Activated CD4-positive, alpha-beta T cell treated with anti-CD3 and anti-CD28 coated beads for 48 hours (primary cell): Measurements from ENCODE around the gene RHOB.
"Not testable (repeated sequence)": the region's sequence is repeated elsewhere in the genome, so short reads cannot be mapped to it uniquely, and the experiment has no call there.

Source experiments
- DNase-seq: peaks from one replicate; pipeline ENCODE4 v3.0.0-alpha.2; 2020

Gene RHOB

GRCh38 chr2:20479835-20480234, 33.0 kb downstream of the RHOB start:
- no peak for DNase-seq

GRCh38 chr2:20480913-20481312, 34.0 kb downstream of the RHOB start:
- no peak for DNase-seq

- DNase-seq, result no peak
Measured at GRCh38 chr2:20481798-20482405, 35.0 kb downstream of the RHOB start.

DNA sequence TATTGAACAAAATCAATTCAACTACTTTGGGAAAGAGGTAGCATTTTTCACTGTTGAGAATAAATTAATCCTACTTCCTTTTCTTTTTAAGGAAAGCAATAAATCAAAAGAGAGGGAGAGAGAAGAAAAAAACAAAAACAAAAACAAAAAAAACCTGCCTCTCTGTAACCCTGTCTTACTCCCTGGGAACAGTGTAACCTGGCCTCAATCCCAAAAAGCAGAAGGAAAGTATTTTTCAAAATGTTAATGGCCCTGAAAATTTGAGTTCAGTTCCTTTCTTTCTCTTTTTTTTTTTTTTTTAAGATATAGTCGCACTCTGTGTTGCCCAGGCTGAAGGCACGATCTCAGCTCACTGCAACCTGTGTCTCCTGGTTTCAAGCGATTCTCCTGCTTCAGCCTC, 35.9 kb downstream of the RHOB start:
- no peak for DNase-seq

GRCh38 chr2:20483194-20483895, 36.5 kb downstream of the RHOB start:
- no peak for DNase-seq

DNA sequence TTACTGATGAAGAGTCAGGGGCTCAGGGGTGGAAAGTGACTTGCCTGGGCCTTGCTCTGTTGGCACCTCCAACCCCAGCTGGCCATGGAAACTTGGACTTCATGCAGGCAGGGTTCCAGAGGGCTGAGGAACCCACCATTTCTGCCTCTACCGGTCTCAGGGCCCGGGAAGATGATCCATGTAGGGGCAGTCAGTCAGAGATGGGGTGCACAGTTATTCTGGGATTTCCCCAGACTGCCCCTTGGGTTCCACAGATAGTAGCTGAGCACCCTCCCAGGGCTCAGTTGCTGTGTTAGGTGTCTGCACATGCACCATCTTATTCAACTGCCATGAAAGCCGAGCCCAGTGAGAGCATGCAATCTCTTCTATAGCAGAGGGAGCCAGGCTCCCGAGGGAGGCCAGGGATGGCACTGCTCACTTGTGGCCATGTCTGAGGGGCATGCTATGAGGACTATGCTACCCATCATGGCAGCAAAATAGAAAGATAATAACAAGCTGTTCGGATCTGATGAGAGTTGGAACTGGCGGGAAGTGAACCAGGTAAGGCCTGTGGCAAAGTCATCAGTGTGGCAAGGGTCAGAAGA, 37.3 kb downstream of the RHOB start:
- no peak for DNase-seq

DNA sequence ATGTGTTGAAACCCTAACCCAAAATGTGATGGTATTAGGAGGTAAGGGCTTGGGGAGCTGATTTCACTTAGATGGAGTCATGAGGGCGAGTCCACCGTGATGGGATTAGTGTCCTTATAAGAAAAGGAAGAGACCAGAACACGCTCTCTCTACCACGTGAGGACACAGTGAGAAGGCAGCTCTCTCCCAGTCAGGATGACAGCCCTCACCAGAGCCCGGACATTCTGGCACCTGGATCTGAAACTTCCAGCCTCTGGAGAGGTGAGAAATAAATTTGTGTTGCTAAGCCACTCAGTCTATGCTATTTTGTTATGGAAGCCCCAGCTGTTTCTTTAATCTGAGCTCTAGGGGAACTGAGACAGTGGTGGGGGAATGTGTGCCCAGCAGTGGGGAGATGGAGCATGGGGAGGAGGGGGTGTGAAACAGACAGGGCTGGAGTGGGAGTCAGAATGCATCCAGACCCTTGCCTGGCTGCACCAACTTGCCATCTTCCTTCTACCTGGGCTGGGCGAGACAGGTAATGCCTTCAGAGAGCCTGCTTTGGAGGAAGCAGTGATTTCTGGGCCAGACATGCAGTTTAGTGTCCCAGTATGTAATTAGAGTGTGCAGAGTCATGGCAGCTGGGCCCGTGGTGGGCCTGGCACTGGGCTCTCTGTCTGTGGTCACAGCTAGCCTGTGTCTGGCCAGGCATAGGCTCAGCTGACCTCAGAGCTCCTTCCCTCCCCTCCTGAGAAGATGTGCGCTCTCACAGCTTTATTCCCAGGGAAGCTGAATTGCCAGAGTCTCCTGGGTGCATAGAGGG, 38.1 kb downstream of the RHOB start:
- no peak for DNase-seq

DNA sequence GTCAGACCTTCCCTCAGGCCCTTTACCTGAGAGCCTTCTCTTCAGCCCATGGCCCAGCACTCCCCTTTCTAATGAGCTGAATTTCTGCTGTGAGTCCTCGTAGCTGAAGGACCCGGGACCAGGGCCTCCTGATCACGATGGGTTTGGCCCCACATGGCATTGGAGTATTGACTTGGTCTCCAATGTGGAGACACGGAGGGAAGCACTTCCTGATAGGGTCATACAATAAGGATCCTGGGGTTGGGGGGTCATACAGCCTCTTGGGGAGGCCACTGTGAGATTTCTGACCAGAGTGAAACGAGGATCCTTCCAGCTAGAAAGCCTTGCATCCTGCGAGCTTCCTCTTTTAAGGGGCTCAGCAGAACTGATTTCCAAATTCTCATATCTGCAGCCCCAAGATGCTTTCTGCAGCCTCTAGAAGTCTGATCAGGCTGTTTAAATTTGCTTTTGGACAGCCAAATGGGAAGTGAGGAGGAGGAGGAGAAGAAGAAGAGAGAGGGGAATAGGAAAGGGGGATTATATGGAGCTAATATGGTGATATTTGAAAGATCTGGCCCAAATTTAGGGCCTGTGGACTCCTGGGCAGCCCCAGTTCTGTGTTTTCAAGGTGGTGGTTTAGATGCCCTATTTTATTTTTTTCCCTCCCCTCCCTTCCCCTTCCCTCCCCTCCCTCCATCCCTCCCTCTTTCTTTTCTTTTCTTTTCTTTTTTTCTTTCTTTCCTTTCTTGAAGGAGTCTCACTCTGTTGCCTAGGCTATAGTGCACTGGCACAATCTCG, 38.9 kb downstream of the RHOB start:
- DNase-seq, result no peak

DNA sequence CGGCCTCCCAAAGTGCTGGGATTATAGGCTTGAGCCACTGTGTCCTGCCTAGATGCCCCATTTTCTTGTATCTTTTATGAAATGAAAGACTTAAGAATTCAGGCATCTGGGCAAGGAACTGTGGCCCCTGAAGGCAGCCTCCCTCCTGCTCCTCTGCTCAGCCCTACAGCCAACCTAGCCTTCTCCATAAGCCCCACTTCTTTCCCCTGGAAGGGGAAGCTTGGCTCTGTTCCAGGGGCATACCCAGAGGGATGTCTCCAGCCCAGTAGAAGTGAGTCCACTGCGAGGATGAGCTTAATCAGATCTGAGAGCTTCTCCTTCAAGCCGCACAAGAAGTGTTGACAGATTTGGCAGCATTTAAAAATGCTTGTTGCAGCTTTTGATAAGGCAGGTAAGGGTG, 39.7 kb downstream of the RHOB start:
- DNase-seq, result no peak

GRCh38 chr2:20487030-20487391, 40.1 kb downstream of the RHOB start:
- DNase-seq, result no peak

- no peak for DNase-seq
Measured at GRCh38 chr2:20487392-20488174, 40.7 kb downstream of the RHOB start.

- DNase-seq, result no peak
Measured at GRCh38 chr2:20488201-20488641, 41.3 kb downstream of the RHOB start.

DNA sequence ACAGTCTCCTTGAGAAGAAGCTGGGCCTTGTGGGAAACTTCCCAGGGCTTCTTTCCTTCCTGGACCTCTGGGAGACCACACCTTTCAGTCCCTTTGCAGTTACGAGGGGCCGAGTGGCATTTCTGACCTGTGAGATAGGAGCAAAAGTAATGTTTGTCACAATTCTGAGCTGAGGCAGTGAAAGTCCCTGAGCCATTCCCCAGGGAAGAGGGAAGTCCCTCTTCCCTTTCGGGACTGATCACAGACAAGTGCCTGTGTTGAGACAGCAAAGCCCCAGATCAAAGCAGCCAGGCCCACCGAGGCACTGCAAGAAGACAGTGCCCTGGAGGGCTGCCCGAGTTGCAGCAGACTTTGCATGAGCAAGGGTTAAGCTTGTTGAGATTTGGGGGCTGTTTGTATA, 41.9 kb downstream of the RHOB start:
- no peak for DNase-seq

- no peak for DNase-seq
Measured at GRCh38 chr2:20490300-20491181, 43.7 kb downstream of the RHOB start.

DNA sequence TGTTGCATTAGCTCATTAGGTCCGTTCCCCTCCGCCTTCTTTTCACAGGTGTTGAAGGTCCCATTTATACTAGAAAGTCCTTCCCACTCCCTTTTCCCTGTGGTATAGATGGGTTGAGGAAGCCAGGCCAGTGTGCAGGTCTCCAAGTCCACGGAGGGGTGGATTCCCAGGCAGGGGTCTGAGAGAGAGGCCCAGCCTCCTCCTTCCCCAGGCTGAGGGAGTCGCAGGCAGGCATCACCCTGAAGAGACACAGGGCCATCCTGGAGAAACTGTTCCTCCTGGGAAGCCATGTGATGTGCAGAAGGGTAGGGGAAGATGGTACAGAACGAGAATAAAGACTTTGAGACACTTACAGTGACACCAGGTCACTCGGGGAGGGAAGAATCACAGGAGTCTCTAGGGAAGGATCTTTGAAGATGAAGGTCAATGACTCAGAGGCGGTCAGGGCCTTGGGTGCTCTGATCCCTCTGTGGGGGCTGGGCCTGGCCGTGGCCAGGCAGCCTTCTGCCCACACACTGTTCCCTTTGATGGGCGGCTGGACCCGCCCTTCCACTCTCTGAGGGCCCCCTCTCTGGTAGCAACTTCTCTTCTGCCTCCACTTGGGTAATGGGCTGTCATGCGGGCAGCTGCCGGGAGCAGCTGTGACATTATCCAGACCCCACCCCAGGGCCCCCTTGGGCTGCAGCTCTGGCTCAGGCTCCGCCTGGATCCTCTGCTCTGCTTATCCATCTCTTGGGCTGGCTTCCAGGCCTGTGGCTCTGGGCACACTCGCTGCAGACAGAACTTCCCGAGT, 45.1 kb downstream of the RHOB start:
- DNase-seq, result no peak

GRCh38 chr2:20493095-20493494, 46.2 kb downstream of the RHOB start:
- not testable (repeated sequence) for DNase-seq

DNA sequence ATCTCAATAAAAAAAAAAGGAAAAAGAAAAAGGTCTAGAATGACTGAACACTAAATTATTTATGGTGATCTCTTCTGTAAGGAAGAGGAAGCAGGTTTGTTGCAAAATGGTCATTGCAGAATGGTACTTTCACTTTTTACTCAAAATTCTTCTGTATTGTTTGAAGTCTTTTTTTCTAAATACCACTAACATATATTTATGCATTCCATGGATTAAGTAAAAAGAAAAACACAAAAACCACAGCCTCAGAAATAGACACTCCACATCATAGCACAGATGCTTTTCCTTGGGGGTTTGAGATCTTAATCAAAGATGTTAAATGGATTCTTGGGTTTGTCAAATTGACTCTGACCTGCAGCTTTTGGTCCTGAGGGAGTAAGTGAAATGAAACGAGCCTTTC, 47.4 kb downstream of the RHOB start:
- DNase-seq, result no peak

GRCh38 chr2:20496076-20496872, 49.4 kb downstream of the RHOB start:
- DNase-seq, result no peak

DNA sequence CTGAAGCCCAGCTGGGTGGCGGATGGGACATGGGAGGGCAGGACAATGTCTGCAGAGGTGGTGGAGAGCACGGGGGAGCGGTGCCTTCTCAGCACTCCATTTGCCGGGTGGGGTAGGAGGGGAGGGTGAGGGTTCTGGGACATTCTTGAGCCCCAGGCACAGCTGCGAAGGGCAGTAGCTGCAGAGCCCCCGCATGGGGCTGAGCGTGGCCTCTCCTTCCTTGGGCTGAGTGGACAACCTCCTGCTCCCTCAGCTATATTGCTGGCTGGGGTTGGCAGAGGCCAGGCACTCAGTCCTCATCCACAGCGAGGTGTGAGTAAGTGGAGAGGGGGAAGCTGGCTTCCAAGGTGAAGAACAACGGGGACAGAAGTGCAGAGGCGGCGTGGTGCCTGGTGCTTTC, 50.1 kb downstream of the RHOB start:
- no peak for DNase-seq
